Ovary (tissue), 3 donors: Measurements from ENCODE around the gene DAB1.

Experiments
- CTCF ChIP-seq, 3 donors: fragments of 450-650 bp in 2 of 3; fragments of 200-600 bp in 1 of 3; IDR thresholded peaks; one replicate each; pipeline versions ENCODE4 v1.5.1 to v1.8.0; 2016 to 2022; ENCODE audit warnings: antibody characterized with exemption in 3 of 3, mild to moderate bottlenecking in 1 of 3
- EP300 ChIP-seq: sonication (generic); formaldehyde crosslinking; IDR thresholded peaks from one replicate; pipeline ENCODE4 v1.6.1; 2017; ENCODE audit warnings: antibody characterized with exemption
- donor health status: DM: no; HTN: no; CAD: no.

GRCh38 chr1:57209495-57209894, 214.4 kb downstream of the DAB1 start:
- TF ChIP-seq EP300, result no peak
- TF ChIP-seq CTCF (IDR thresholded peaks at IDR 0.05), result no peak
